Adrenal gland (tissue), 5 donors: ENCODE measurements around the gene PGPEP1.

Source experiments
- POLR2A ChIP-seq, 2 donors: fragments of 450-650 bp; IDR thresholded peaks; one replicate each; pipeline ENCODE4 v1.6.1; 2017; ENCODE audit warnings: antibody characterized with exemption in 2 of 2, mild to moderate bottlenecking in 2 of 2, moderate library complexity in 1 of 2
- TF ChIP-seq, protein P1 (sequence below), 6 experiments: fragments of 450-650 bp in 4 of 6; fragments of 200-600 bp in 2 of 6; sonication (generic) in 1 of 6; IDR thresholded peaks; 1 replicate in 5 of 6; 2 replicates in 1 of 6; pipeline versions ENCODE4 v1.5.1 to v1.8.0; 2016 to 2021; ENCODE audit warnings: antibody characterized with exemption in 6 of 6, mild to moderate bottlenecking in 2 of 6, moderate library complexity in 1 of 6
- donor health status: DM: no; HTN: no; CAD: no.

GRCh38 chr19:18364826-18365528 is 24.6 kb downstream of the PGPEP1 start:
- TF ChIP-seq, protein P1, sequence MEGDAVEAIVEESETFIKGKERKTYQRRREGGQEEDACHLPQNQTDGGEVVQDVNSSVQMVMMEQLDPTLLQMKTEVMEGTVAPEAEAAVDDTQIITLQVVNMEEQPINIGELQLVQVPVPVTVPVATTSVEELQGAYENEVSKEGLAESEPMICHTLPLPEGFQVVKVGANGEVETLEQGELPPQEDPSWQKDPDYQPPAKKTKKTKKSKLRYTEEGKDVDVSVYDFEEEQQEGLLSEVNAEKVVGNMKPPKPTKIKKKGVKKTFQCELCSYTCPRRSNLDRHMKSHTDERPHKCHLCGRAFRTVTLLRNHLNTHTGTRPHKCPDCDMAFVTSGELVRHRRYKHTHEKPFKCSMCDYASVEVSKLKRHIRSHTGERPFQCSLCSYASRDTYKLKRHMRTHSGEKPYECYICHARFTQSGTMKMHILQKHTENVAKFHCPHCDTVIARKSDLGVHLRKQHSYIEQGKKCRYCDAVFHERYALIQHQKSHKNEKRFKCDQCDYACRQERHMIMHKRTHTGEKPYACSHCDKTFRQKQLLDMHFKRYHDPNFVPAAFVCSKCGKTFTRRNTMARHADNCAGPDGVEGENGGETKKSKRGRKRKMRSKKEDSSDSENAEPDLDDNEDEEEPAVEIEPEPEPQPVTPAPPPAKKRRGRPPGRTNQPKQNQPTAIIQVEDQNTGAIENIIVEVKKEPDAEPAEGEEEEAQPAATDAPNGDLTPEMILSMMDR (IDR thresholded peaks at IDR 0.05), result no peak
- peak in 1 of 2 donors; percentile 59 for TF ChIP-seq POLR2A (IDR thresholded peaks at IDR 0.05)
